Measurements from ENCODE around the gene BMP6.
A peak's percentile ranks its signal among the peaks of the same experiment; 100 is the strongest.

Gene BMP6

DNA sequence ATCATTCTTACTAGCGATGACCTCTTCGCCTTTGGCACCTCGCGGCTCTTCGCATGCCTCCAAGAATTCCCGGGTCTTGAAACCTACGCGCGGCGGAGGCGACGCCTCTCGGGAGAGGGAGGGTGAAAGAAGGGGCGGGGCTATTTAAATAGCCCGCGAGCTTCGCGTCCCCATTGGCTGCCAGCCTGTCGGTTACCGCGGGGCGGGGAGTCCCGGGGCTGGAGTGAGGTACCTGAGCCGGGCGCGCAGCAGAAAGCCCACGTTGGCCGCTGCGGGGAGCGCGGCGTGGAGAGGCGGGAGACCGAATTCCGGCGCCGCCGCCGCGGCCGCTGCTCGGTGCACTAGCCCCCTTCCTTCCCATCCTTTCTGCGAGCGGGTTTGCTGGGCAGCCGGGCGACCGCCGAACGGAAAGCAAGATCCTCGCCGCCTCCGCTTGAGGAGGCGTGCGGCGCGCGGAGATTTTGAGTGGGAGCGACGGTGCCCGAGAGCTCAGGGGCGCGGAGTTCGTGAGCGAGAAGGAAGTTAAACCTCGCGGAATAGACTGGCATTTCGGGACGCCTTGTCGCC lies at the start of gene BMP6:
Gene BMP6, plus strand, starts transcription at position 251 of the 567 bp plus-strand sequence. CDS start 857 bp downstream, outside the sequence.
- DNase-seq, result peak; percentile 24

DNA sequence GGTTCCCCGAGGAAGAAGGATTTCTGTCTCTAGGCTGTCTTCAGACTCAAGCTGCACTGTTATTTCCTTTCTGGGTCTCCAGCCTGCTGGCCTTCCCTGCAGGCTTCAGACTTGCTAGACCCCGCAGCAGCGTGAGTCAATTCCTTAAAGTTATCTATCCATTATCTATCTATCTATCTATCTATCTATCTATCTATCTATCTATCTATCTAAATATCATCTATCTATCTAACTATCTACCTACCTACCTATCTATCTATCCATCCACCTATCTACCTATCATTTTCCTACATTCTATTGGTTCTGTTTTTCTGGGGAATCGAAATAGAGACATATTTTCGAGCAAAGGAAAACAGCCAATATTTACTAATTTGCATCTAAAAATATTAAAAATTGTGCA lies 48.7 kb upstream of the BMP6 start:
- DNase-seq, result no peak

DNA sequence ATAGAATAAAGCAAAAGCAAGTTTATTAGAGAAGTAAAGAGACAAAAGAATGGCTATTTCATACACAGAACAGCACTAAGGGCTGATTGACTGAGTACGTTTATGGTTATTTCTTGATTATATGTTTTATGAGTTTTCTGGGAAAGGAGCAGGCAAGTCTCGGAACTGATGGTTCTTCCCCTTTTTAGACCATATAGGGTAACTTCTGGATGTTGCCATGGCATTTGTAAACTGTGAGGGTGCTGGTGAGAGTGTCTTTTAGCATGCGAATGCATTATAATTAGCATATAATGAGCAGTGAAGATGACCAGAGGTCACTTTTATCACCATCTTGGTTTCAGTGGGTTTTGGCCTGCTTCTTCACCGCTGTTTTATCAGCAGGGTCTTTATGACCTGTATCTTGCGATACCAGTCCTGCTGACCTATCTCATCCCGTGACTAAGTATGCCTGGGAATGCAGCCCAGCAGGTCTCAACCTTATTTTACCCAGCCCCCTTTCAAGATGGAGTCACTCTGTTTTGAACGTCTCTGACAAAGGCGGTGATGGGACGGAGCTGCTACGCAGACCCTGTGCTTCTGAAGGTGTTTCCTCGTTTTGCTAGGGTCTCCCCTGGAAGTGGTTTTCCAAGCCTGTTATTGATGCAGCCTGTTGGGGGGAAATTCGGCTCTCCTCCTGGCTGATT lies 45.4 kb upstream of the BMP6 start:
- no peak for DNase-seq

DNA sequence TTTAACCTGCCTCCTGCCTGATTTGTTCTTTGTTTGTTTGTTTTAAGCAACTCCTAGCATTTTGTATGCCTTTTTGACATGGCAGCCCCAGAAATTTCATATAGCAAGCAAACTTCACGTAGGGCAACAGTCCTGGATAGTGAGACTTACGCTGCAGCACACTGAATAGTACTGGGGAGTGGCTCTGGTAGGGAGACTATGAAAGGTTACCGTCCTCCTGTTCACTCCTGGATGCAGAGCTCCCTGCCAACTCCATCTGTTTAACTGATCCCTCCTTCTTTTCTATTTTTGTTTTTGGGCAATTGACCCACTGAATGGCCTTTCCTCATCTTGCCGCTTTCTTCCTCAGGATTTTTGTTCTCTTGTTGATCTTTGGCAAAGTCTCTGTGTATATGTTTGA lies 44.5 kb upstream of the BMP6 start:
- DNase-seq, result no peak

DNA sequence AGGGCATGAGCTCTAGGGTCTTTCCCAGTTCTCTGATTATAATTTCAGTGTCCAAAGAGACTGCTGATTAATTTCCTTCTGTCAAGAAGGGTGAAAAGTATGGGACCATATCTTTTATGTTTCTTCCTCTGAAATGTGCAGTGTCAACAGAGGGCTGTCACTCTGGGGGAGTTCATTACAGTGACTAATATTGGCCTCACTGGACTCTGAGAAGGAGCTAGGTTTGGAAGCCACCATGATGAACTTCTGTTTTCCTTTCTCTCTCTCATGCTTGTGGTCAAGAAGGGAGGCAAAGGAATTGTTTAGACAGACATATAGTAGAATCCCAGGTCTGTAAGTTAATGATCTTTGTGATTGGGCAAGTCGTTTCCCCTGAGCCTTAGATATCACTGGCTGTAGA lies 41.8 kb upstream of the BMP6 start:
- DNase-seq, result no peak

DNA sequence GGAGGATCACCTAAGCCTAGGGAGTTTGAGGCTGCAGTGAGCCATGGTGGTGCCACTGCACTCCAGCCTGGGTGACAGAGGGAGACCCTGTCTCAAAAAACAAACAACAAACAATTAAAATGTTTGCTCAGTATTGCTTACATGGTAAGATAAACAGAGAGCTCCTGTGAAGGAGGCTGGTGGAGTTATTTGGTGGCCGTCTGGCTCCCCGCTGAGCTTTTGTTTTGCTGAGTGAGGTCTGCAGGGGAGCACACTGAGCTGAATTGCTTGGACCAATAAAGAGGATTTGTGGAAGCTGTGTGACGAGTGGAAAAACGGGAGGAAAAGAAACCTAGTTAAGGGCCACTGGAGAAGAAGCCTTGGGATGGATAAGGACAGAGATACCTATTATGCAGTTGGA lies 41.1 kb upstream of the BMP6 start:
- no peak for DNase-seq

DNA sequence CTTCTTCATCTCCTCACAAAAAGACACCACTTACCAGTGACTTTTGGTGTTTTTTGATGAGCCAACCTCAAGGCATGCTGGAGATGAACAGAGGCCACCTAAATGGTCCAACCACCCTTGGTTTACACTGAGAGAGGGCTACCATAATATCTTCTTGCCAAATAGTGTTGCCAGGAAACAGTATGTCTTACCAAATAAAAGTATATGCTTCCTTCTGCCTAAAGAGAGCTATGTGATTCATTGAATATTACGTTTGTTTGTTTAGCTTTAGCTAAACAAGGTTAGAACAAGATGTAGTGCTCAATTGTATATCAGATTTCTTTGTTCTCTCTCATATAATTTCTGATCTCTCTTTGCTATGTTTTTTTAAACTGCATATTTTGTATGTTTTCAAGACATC lies 40.6 kb upstream of the BMP6 start:
- DNase-seq, result no peak

DNA sequence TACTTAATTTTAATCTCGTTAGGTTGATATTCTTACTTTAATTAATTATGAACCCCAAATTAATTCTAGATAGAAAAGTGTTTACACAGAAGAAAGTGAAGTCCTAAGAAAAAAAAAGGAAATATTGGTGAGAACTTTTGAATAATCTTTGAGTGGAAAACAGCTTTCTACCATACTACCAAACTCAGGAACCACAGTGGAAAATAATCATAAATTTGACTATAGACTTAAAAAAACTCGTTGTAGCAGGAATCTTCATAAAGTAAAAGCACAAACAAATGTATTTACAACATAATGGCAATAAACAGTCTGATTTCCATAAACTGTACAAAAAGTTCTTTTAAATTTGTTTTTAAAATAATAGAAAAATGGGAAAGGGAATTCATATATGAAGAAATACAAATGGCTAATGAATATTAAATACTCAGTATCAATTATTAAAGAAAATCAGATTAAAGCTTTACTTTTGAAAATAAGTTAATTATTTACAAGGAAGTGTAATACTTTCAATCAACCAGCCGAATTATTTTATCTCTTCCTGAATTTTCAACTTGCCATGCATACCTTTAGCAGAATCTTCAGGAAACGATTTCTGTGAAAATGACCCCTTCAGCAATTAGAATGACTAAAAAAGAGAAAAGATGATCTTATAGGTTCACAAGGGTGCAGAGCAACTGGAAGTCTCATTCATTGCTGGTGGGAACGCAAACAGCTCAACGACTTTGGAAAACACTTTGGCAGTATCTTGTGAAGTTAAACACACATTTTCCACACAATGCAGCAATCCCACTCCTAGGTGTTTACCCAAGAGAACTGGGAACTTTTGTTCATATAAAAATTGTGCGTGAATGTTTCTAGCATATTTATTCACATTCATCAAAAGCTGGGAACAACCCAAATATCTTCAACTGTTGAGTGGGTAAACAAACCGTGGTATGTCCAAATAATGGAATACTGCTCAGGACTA lies 38.5 kb upstream of the BMP6 start:
- DNase-seq, result no peak

DNA sequence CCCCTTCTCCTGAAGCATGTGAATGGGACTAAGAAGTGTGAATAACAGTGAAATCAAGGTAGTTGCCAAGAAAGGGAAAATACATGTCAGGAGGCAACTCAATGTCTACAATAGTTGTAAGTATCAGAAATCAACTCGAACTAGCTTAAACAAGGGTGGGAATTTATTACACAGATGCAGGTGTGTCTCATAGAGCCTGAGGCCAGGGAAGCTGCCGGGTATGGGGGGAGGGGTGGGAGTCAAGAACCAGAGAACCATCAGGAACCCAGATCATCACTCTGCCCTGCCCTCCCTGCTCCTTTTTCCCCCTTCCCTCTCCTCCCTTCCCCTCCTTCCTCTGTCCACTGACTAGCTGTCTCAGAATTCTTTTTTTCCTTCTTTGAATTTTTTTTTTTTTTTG lies 34.9 kb upstream of the BMP6 start:
- DNase-seq, result no peak

DNA sequence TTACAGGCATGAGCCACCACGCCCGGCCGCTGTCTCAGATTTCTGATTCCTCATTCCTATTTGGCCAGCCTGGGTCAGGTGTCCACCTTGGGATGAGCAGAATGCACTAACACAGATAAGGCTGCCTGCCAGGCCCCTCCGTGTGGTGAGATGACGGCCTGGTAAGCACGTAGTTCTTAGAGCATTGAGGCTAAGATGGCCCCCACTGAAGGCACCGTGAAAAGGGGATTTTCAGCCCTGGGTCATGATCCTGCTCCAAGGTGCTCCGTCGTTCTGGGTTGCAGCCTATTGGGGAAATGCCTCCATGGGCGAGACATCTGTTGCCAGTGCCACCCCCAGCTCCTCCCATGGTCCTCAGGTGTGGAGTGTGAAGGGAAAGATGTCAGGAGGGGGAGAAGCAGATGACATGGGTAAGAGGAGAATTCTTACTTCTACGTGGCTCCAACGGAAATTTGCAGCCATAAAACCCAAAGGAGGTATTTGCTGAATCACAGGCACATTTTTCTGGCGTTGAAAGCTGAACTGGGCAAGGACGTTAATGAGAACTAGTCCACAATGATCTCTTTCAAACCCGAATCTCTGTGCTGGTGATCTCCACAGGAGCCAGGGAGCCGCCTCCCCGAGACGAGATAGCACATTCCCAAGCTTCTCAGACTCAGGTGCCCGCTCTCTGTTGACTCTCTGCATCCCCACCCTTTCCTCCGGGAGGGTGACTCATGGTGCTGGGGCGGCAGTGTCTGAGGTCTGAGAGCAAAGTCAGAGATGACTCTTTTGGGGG lies 34.0 kb upstream of the BMP6 start:
- DNase-seq, result no peak

DNA sequence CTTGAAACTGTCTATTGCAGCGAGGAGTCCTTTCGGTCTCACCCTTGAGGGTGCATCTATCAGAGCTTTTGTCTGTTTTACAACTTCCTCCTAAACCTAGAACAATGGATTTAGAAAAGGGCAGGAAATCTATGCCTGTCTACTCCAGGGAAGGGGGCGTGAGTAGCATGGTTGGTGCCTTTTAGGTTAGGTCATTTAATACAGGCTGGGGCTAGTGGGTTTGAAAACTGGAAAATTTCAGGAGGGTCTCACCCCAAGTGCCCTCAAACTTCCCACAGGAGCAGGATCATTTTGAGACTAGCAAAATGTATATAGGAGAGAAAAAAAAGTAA lies 33.5 kb upstream of the BMP6 start:
- DNase-seq, result no peak

DNA sequence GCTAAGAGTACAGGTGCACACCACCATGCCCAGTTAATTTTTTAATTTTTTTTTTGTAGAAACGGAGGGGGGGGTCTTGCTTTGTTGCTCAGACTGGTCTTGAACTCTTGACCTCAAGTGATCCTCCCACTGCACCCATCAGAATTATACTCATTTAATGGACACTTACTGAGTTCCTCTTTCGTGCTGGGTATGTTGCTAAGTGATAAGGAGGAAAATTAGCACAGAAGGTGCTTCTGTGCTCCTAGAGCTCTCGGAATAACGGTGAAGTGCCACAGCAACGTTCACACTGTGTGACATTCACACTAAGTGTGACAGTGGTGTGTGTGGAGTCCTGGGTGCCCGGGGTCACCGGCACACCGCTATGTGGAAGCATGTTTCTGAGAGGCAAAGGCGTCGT lies 32.1 kb upstream of the BMP6 start:
- DNase-seq, result no peak

DNA sequence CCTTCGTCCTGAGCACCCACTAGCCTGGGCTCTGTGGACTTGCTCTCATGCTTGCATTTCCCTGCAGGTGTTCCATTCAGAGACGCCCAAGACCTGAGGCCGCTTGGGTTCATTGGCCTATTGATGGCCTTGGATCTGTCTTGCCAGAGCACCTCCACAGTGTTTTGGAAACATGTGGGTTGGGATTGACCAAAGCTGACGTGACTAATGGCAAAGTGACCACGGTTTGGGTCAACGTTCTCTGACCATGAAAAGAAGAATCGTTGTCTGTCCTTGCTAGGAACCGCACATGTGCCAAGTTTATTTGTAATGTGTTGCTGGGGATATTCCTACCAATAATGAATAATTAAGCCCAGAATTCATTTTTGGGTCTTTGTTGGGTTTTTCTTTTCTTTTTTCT lies 29.8 kb upstream of the BMP6 start:
- DNase-seq, result no peak

DNA sequence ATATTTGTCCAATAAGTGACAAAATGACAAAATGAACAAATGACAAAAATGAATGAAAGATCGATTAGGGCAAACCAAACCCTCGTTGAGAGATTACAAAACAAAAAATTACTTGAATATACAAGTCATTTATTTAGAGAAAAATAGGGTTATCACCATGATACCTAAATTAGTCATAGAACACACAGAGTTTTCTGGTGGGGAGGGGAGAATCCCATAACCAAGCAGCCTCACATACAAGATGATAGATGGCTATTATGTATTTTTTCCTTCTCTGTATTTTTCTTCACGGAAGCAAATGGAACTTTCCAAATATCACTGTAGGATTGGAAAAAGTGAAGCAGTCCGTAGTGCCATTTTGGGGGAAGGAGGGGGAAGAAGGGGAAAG lies 28.5 kb upstream of the BMP6 start:
- DNase-seq, result no peak

DNA sequence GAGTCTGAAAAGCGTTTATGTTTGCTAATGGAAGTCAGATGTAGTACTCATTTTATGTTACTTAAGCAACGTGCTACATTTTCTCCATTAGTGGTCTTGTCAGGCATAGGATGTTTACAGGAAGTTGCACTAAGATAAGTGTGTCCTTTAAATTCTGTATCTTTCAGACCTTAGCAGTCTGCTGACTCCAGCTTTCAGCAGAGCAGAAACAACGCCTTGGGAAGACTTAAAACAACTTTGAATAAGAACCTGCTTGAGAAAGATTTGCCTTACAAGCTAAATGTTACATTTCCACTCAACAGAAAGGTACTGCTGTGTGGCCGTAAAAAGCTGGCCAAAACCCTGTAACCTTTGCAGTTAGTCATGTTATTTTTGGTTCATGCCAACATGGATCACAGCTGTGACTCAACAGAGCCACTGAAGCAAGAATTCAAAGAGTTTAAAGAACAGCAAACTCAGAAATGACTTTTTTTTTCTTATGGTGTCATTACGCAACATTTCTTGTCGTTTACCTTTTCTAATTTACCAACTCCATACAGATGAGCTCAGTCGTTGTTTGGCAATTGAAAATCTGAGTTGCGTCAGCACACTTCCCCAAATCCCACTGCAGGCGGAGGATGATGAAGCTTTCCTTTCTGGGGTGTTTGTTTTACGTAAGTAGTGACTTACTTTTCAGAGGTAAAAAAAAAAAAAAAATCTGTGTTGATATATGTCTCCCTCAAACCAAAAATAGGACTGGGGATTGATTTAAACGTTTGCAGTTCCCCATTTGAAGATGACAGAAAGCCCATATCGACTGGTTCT lies 27.9 kb upstream of the BMP6 start:
- peak; percentile 1 for DNase-seq

DNA sequence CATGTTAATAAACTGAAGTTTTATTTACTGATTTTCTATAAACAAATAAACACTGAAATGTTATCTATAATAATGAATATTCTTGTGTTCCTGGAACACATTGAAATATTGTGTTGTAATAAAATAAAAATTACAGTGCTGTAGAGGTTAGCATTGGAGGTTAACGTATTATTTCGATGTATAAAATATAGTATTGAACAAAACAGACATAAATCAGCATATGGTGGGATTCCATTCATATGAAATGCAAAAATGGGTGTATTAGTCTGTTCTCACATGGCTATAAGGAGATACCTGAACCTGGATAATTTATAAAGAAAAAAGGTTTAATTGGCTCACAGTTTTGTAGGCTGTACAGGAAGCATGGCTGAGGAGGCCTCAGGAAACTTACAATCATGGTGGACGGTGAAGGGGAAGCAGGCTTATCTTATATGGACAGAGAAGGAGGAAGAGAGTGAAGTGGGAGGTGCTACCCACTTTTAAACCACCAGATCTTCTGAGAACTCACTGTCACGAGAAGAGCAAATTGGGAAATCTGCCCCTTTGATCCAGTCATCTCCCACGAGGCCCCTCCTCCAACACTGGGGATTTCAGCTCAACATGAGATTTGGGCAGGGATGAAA lies 24.6 kb upstream of the BMP6 start:
- no peak for DNase-seq

DNA sequence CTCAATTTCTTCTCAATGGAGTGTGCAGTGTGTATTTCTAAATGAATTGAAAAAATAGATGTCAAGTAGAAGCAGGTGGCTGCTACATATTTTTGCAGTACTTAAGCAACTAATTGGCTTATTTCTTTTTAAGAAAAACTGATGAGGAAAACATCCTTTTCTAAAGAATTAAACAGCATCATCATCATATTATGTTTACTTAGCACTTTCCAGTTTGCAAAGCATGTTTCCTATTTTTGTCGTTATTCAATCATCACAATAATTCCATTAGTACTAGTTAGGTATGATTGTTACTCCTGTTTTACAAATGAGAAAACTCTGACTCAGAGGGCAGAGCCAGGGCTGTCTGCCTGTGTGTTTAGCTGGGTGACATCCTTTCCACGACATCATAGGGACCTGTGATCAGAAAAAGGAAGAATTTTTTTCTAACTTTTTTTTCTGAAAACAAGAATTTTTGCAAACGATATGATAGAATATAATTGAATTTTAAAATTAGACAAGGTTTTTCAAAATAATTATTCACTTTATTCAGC lies 22.7 kb upstream of the BMP6 start:
- DNase-seq, result no peak

DNA sequence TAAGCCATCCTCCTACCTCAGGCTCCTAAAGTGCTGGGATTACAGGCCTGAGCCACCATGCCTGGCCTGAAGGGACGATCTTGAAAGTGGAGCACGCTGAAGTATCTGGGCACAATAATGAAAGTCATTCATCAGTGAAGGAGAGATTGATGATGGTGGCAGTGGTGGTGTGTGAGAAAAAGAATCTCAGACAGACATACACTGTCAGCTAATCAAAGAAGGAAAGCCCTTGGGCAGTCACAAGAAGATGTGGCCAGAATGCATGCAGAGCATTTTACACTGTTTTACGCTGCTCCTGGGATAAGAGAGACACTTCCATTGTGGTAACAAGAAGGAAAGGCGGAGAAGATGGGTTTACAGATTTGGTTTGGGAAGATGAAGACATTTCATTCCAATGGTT lies 20.4 kb upstream of the BMP6 start:
- DNase-seq, result no peak

DNA sequence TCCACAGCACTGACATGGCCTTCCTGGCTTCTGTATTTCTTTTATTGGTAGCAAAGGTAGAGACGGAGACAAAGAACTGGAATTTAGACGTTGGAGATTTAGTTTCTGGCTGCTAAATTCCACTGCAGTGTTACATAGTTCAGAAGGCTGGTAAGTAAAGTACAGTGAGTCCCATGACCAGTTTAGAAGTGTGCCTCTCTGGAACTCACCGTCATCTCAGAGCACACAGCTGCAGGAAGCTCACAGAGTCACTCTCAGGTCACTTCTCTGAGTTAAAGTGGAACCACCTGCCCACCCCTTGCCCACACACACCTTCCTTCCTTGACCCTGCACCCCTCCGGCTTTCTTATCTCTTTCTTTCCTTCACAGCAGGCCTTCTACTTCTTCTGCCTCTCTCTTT lies 19.6 kb upstream of the BMP6 start:
- no peak for DNase-seq

DNA sequence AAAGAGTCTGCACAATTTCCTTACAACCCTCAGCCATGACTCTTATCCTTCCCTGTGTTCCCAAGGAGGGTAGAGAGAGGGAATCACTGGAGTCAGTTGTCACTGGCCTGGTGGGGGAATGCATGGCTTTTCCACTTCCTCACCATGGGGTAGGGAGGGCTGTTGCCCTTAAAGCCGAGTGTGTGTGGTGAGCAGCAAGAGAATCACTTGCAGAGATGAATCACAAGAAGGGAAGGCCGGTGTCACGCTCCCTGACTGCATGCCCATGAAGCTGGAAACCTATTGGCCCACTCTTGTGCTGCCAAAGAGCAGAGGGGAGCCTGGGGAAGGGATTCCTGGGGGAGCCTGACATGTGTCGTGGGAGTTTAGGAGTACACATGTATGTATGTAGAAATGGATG lies 18.1 kb upstream of the BMP6 start:
- no peak for DNase-seq

DNA sequence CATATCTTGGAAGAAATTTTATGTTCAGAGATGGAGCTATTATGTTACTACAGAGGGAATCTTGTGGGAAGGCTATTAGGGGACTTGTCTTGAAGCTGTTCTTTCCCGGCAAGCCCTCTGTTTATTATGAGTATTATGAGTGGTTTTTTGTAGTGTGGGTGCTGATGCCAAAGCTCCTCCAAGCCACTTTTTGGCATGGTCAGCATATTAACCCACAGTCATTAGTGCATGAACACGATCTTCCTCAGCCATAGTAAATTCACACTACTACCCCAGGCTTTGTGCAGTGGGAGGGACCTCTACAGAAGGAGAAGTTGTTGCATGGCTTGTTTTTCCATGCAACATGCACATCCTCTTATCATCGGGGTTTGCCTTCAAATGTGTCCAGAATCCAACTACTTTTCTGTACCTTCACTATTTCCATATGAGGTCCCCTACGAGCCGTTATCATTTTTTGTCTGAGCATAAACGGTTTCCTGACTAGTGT lies 6.5 kb upstream of the BMP6 start:
- no peak for DNase-seq

DNA sequence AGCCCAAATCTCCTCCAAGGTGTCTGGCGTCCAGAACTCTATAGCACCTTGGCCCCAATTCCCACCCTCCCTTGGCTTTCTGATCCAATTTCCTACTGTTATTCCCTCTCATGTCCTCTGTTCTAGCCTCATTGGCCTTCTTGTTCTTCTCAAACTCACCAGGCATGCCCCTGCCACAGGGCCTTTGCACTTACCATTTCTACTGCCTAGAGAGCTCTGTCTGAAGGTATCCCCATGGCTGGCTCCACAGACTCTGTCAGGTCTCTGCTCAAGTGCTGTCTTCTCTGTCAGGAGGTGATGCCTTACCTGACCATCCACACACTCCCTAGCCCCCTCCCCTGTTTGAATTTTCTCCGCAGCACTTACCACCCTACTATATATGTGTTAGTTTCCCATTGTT lies 5.6 kb upstream of the BMP6 start:
- no peak for DNase-seq
